B cell (primary cell): ENCODE results near the gene SMR3A. TPM values are rescaled to one million over a fixed set of nuclear protein-coding genes. Genes with fewer than 3 reads are reported as not detected.

Source experiments
- ATAC-seq: fragments of 200-7000 bp; cut with Tn5 transposase; one replicate; pipeline ENCODE4 v1.10.0; 2021; ENCODE audit warnings: low read depth, mild to moderate bottlenecking, moderate number of reproducible peaks, moderate library complexity
- CTCF ChIA-PET: fragments of 350-600 bp; sonication (Branson Sonifier 250); formaldehyde crosslinking; loops from one replicate; lab custom pipeline; 2021; ENCODE audit warnings: antibody characterized with exemption, inconsistent platforms; lab: Charles Lee
- POLR2A ChIA-PET: fragments of 350-600 bp; sonication (Branson Sonifier 250); formaldehyde crosslinking; loops from one replicate; lab custom pipeline; 2021; ENCODE audit warnings: antibody characterized with exemption; lab: Charles Lee
- DNase-seq: peaks from one replicate; pipeline ENCODE4 v3.0.0; 2013
- H2AFZ ChIP-seq: 2 replicates; pipeline ENCODE4 v1.6.1; 2012; ENCODE audit warnings: mild to moderate bottlenecking, low read depth, low read length; ENCODE audit not compliant: insufficient read depth, poor library complexity, severe bottlenecking
- H3K27ac ChIP-seq, 2 donors: 1 replicate in 1 of 2; 2 replicates in 1 of 2; pipeline ENCODE4 v1.5.1; 2012 to 2013; ENCODE audit warnings: low read length in 2 of 2, mild to moderate bottlenecking in 2 of 2, moderate library complexity in 1 of 2
- H3K27me3 ChIP-seq, 4 experiments: fragments of 200-600 bp in 1 of 4; sonication (generic) in 1 of 4; replicated peaks in 1 of 4; 1 replicate in 2 of 4; 2 replicates in 2 of 4; pipeline versions ENCODE4 v1.6.1 to v1.7.0; 2013 to 2016; ENCODE audit warnings: low read length in 3 of 4, mild to moderate bottlenecking in 2 of 4, mixed read lengths in 1 of 4, moderate library complexity in 1 of 4; ENCODE audit not compliant: insufficient read depth in 4 of 4, control insufficient read depth in 3 of 4; ENCODE audit errors: control extremely low read depth in 1 of 4
- H3K36me3 ChIP-seq, 2 experiments: replicated peaks in 1 of 2; 1 replicate in 1 of 2; 2 replicates in 1 of 2; pipeline versions ENCODE4 v1.6.1 to v1.7.1; 2013; ENCODE audit warnings: low read length in 1 of 2; ENCODE audit not compliant: insufficient read depth in 2 of 2, control insufficient read depth in 1 of 2; ENCODE audit errors: control extremely low read depth in 1 of 2, extremely low read depth in 1 of 2
- H3K4me1 ChIP-seq, 2 donors: fragments of 200-600 bp in 1 of 2; sonication (generic) in 1 of 2; 1 replicate in 1 of 2; 2 replicates in 1 of 2; pipeline versions ENCODE4 v1.5.1 to v1.6.1; 2013 to 2017; ENCODE audit warnings: low read length in 2 of 2; ENCODE audit not compliant: control insufficient read depth in 2 of 2, insufficient read depth in 2 of 2
- H3K4me2 ChIP-seq: replicated peaks from 2 replicates; pipeline ENCODE3; 2012; ENCODE audit warnings: mild to moderate bottlenecking, low read depth, low read length; ENCODE audit not compliant: poor library complexity, severe bottlenecking
- H3K4me3 ChIP-seq, 5 experiments: fragments of 200-600 bp in 1 of 5; sonication (generic) in 1 of 5; 1 replicate in 3 of 5; 2 replicates in 2 of 5; pipeline versions ENCODE4 v1.5.1 to v1.7.0; 2011 to 2016; ENCODE audit warnings: low read length in 4 of 5, mild to moderate bottlenecking in 4 of 5, low read depth in 2 of 5, control low read depth in 1 of 5, moderate library complexity in 1 of 5; ENCODE audit not compliant: insufficient read depth in 1 of 5; ENCODE audit errors: control extremely low read depth in 1 of 5, extremely low read depth in 1 of 5
- H3K79me2 ChIP-seq: fragments of 200-600 bp; sonication (generic); one replicate; pipeline ENCODE4 v1.6.0; 2016; ENCODE audit warnings: low read length; ENCODE audit not compliant: control insufficient read depth, insufficient read depth
- H3K9ac ChIP-seq: fragments of 200-600 bp; sonication (generic); 2 replicates; pipeline ENCODE4 v1.6.1; 2017; ENCODE audit warnings: mild to moderate bottlenecking, low read length, moderate library complexity
- H3K9me3 ChIP-seq, 3 donors: one replicate each; pipeline versions ENCODE4 v1.6.1 to v1.7.1; 2013; ENCODE audit warnings: low read length in 2 of 3; ENCODE audit not compliant: control insufficient read depth in 2 of 3, insufficient read depth in 1 of 3; ENCODE audit errors: control extremely low read depth in 1 of 3
- H4K20me1 ChIP-seq: 2 replicates; pipeline ENCODE4 v1.6.0; 2012; ENCODE audit warnings: mild to moderate bottlenecking, low read length; ENCODE audit not compliant: insufficient read depth, control insufficient read depth, poor library complexity, severe bottlenecking
- H3K27ac Mint-ChIP-seq: one replicate; pipeline ENCODE4 v1.8.0; 2021; ENCODE audit warnings: mixed read lengths
- H3K27me3 Mint-ChIP-seq: one replicate; pipeline ENCODE4 v1.8.0; 2021; ENCODE audit warnings: mixed read lengths
- H3K4me1 Mint-ChIP-seq: one replicate; pipeline ENCODE4 v1.8.0; 2021; ENCODE audit warnings: mixed read lengths
- H3K4me3 Mint-ChIP-seq: one replicate; pipeline ENCODE4 v1.8.0; 2021; ENCODE audit warnings: mixed read lengths
- H3K9me3 Mint-ChIP-seq: one replicate; pipeline ENCODE4 v1.8.0; 2022; ENCODE audit warnings: mixed read lengths; ENCODE audit not compliant: insufficient read depth
- EZH2 ChIP-seq: IDR thresholded peaks from 2 replicates; pipeline ENCODE4 v1.6.1; 2012; ENCODE audit warnings: borderline replicate concordance, low read depth, mild to moderate bottlenecking, moderate library complexity, low read length; ENCODE audit not compliant: insufficient read depth, poor library complexity, severe bottlenecking
- WGBS: methylation state at CpG from one replicate; pipeline ENCODE4 v1.1.5; 2013; ENCODE audit warnings: missing lambda C conversion rate; ENCODE audit not compliant: insufficient coverage; 5-methylcytosine and 5-hydroxymethylcytosine counted together
- intact Hi-C: fragments of 100-400 bp; cut with micrococcal nuclease; formaldehyde crosslinking; loops from one replicate; pipeline ENCODE4 v1.10.0; 2022
- polyA plus RNA-seq: library from polyadenylated mRNA; depleted of rRNA; stranded (reverse); fragments of >200 nt; gene quantifications from 2 replicates; pipeline ENCODE4 v1.2.3, GENCODE V29; 2012
- total RNA-seq, 2 donors: library from RNA; stranded (reverse); fragments of 120-200 nt in 1 of 2; gene quantifications; 1 replicate in 1 of 2; 2 replicates in 1 of 2; pipeline versions ENCODE4 v1.2.3 to v1.2.4, GENCODE V29; 2013 to 2022
- TF ChIP-seq, protein P1 (sequence below): fragments of 200-600 bp; IDR thresholded peaks from one replicate; pipeline ENCODE4 v1.8.0; 2022; ENCODE audit warnings: antibody characterized with exemption, mild to moderate bottlenecking

SMR3A gene
- total and polyA plus RNA-seq, 2 donors (not counting 1 experiment from before 2014, with no cell fraction given), result not detected

DNA sequence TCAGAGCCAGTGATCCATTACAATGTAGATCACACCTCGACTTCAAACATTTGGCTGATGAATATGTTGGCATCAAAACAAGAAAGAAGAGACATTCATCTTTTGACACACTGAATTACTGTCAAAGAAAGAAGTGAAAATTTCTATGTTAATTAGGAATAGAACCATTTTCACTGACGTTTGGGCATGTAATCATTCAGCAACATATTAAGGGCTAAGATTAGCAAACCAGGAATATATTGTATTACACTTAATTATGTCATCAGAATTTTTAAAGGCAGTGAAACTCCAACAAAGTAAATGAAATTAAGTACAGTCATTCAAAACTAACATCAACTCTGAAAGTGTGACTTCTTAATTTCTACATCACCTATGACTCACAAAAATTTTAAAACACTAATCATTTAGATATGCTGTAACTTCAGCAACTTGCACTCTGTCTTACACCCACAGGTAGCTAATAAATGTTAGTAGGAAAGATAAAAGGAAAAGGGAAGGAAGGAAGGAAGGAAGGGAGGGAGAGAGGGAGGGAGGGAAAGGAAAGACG is 1.4 kb upstream of the SMR3A start:
- CTCF ChIA-PET, result no interaction called here
- H3K9me3 ChIP-seq, result peaks cover 0 to 1% (median 0%) of the 10 kb centered on the region in 3 donors
- POLR2A ChIA-PET, result no interaction called here
- H3K79me2 ChIP-seq, result no peaks in the 10 kb centered on the region
- no peak overlapping the region for H3K4me2 ChIP-seq
- no peak overlapping the region for H3K9ac ChIP-seq
- H3K4me3 ChIP-seq, result no peak overlapping the region
- Mint-ChIP-seq H3K9me3 (no peaks in the 10 kb centered on the region), H3K27ac (no peak overlapping the region), H3K4me1 (no peaks in the 10 kb centered on the region), H3K4me3 (no peak overlapping the region), H3K27me3 (no peaks in the 10 kb centered on the region)
- no peaks in the 10 kb centered on the region for H3K4me1 ChIP-seq
- no peak for DNase-seq
- TF ChIP-seq EZH2, result no peak
- TF ChIP-seq, protein P1, sequence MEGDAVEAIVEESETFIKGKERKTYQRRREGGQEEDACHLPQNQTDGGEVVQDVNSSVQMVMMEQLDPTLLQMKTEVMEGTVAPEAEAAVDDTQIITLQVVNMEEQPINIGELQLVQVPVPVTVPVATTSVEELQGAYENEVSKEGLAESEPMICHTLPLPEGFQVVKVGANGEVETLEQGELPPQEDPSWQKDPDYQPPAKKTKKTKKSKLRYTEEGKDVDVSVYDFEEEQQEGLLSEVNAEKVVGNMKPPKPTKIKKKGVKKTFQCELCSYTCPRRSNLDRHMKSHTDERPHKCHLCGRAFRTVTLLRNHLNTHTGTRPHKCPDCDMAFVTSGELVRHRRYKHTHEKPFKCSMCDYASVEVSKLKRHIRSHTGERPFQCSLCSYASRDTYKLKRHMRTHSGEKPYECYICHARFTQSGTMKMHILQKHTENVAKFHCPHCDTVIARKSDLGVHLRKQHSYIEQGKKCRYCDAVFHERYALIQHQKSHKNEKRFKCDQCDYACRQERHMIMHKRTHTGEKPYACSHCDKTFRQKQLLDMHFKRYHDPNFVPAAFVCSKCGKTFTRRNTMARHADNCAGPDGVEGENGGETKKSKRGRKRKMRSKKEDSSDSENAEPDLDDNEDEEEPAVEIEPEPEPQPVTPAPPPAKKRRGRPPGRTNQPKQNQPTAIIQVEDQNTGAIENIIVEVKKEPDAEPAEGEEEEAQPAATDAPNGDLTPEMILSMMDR, result no peak
- ATAC-seq, result no peak
- no peaks in the 10 kb centered on the region for H3K27me3 ChIP-seq
- H2AFZ ChIP-seq, result no peak overlapping the region
- intact Hi-C loops, result no loop called here
- WGBS, result no CpG with 5 or more reads among the region's 3 CpGs
- H3K27ac ChIP-seq, result no peak overlapping the region
- no peaks in the 10 kb centered on the region for H3K36me3 ChIP-seq
- H4K20me1 ChIP-seq, result no peaks in the 10 kb centered on the region

DNA sequence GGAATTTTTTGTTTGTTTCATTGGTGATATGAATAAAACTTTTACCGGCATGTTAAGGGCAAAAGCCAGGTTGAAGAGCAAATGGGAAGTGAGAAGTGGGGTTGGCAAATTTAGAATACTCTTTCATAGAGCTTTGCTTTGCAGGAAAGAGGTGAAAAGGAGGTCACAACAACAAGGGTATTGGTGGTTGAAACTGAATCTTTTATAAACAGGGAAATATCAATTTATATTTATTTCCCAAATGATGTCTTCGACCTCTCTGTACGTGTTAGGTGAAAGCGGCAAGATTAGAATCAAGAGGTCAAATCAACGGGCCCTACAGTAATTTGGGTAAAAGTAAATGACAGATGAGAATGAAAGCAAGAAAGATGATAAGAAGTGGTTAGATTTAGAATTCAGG is 3.4 kb downstream of the SMR3A start:
- H3K4me1 ChIP-seq, result no peaks in the 10 kb centered on the region
- H3K4me3 Mint-ChIP-seq, result no peak overlapping the region
- H3K4me3 ChIP-seq, result no peak overlapping the region
- WGBS, result 88% methylated on average over 5 of the region's 5 CpGs
- no peak overlapping the region for H3K27ac Mint-ChIP-seq
- no peak for TF ChIP-seq EZH2
- TF ChIP-seq, protein P1, result no peak
- H3K27me3 ChIP-seq, result no peaks in the 10 kb centered on the region
- intact Hi-C loops, result no loop called here
- no peaks in the 10 kb centered on the region for H3K36me3 ChIP-seq
- ATAC-seq (no peak), DNase-seq (no peak)
- no peak overlapping the region for H3K9ac ChIP-seq
- no peaks in the 10 kb centered on the region for H3K27me3 Mint-ChIP-seq
- H4K20me1 ChIP-seq, result no peaks in the 10 kb centered on the region
- H3K4me2 ChIP-seq, result no peak overlapping the region
- H3K9me3 Mint-ChIP-seq, result no peaks in the 10 kb centered on the region
- ChIA-PET CTCF (no interaction called here), POLR2A (no interaction called here)
- no peaks in the 10 kb centered on the region for H3K4me1 Mint-ChIP-seq
- no peaks in the 10 kb centered on the region for H3K79me2 ChIP-seq
- H3K27ac ChIP-seq, result no peak overlapping the region
- H2AFZ ChIP-seq, result no peak overlapping the region
- peaks cover 0 to 1% (median 0%) of the 10 kb centered on the region in 3 donors for H3K9me3 ChIP-seq
